Activated CD8-positive, alpha-beta memory T cell treated with anti-CD3 and anti-CD28 coated beads for 4 hours (primary cell): ENCODE data around the gene PLA2G4E.
A peak's percentile ranks its signal among the peaks of the same experiment; 100 is the strongest.

Source experiments
- DNase-seq, 2 donors: peaks; one replicate each; pipeline ENCODE4 v3.0.0-alpha.2; 2020; ENCODE audit warnings: low read depth in 2 of 2

The PLA2G4E gene

DNA sequence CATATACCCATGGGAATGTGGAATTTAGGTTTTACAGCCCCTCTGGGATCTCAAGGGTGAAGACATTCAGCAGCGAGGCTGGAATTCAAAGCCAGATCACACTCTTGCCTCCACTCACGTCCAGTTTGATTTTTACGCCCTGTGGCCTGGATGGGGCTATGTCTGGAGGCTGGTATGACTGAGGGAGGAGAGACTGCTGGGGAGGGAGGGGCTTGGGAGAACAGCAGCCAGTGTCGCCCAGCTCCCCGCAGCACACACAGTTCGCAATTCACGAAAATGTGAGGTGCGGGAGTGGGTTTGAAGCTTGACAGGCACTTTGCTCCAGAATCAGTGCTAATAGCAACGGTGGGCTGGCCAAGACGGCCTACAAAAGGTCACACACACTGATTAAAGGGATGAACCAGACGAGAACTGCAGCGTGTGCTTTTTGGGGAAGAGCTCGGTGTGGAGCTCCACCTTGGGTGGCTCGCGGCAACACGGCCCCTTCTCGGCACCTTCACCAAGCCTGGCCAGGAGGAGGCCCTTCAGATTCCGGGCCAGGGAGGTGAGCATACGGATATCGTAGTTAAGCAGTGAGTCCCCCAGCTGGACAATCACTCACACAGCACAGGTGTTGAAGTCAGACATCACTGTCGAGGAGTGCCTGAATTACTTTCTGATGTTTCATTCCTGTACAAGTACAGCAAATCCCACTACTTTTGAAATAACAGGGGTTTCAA lies 64.9 kb downstream of the PLA2G4E start:
- DNase-seq, result no peak

GRCh38 chr15:41955100-41955499 lies 65.7 kb downstream of the PLA2G4E start:
- no peak for DNase-seq

DNA sequence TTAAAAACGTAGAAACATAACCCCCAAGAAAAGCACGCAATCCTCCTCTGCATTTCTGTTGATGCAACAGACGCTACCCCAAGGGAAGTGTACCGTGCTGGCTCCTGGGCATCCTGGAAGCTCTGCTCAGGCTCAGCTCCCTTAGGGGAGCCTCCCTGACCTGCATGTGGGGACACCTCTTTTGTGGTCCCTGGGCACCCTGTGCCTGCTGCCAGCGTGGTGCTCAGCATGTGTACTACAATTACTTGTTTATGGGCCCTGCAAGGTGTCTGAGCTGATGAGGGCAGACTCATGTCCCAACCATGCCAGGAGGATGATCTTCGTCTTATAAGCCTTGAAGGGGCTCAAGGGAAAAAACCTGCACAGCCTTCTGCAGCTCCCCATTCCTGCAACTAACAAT lies 66.8 kb downstream of the PLA2G4E start:
- no peak for DNase-seq

DNA sequence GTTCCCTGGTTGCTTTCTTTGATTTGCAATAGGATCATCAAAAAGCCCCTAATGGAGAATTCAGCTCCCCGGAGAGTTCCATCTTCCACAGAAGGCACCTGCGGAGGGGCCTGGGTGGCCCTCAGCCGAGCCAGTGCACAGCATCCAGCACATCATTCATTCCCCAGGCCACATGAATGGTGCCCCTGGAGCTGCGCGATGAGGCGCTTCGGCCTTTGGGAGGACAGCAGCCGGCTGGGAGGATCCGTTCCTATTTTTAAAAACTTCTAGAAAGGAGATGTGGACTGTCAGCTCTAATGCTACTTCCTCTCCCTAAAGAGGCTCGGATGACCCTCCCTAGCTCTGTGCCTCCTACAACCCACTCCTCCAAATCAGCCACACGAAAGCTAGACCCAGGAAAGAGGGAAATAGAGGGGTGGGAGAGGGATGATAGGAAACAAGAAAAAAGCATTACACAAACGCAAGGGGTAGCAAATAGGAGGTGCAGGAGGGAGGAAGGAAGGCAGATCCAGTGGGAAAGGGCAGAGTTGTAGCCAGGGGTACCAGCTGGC lies 68.8 kb downstream of the PLA2G4E start:
- DNase-seq, result no peak

DNA sequence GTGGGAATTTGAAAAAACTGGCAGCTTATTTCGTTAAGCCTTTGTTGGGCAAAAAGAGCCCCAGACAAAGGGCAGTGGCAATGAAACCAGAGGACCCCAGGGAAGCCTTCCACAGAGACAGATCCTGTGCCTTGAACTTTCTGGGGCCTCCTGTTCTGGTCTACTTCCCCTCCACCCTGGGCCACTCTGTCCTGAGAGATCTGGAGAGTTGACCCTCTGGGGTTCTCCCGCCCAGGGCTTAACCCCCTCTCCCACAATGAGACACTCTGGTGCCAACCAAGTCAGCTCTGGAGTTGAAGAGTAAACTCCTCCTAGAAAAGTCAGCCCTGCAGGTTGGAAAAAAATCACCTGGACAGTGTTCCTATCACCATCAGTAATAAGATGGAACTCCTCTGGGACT lies 69.3 kb downstream of the PLA2G4E start:
- no peak for DNase-seq

DNA sequence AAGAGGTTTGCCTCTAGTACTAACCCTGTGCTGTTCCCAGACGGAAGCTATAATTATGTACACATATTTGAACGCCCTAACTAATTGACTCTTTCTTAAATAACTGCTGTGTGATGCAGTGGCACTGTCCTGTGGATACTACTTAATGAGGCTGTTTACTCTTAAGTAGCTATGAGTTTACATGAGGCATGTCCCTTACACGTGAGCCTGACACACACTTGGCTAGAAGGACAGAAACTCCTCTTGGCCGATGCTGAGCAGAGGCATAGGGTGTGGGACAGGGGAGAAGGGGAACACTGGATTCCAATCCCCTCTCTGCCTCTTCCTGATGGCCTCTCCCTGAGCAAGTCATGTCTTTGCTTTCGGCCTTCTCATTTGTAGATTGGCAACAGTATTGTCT lies 70.4 kb downstream of the PLA2G4E start:
- no peak for DNase-seq

GRCh38 chr15:41950127-41950483 lies 70.7 kb downstream of the PLA2G4E start:
- no peak for DNase-seq

DNA sequence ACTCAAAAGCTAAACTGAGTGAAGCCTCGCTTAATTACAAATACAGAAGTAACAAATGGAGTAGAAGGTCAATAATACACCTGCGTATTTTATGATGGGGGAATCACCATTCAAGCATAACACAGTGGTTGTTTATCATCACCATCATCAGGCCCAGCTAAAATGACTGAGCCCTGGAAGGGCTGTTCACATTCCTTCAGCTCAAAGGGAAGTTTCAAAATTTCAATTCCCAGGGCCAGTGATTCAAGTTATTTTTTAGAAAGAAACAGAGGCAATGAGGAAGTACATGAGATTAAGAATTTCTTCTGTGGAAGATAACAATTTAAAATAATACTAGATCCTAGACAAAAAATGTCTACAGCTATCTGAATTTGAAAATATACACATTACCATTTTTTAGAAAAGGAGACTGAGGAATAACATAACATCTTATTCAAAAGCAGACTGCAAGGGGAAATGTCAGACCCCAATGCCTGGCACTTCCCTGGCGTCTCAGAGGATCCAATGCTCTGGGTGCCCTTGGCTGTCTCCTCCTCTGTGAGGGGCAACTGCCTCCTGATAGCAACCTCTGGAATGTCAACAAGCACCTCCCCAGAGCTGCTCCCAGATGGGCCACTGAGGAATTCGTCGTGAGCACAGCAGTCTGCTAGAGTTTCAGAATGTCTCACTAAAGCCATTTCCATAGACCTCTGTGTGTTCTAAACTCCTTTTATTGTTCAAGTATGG lies 71.3 kb downstream of the PLA2G4E start:
- no peak for DNase-seq

DNA sequence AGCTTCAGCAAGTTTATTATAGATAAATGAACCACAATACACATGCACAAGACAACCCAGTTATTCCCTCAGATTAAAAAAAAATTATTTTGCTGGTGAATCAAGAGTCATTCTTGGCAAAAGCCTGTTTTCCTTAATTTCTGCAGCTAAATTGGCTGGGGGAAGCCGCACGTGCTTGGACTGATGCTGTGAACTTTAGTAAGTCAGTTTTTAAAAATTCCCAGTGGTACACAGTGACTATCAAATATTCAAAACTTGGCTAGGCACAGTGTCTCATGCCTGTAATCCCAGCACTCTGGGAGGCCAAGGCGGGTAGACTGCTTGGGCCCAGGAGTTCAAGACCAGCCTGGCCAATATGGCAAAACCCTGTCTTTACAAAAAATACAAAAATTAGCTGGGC lies 72.4 kb downstream of the PLA2G4E start:
- DNase-seq, result no peak

DNA sequence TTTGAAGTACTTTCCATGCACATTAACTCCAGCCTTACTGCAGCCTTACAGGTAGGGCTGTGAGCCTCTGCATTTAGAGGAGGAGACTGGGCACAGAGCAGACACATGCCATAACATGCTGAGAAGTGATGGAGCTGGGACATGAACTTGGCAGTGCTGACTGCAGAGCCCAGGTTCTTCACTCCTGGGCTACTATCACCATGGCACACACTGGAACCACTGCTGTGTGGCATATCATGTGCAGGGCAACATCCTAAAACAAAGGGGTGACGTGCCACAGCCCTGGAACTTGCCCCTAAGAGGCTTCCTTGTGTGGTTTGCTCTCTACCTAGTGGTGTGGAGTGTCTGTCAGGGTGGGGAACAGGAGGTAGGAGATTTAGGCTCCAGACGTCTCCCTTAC lies 73.9 kb downstream of the PLA2G4E start:
- no peak for DNase-seq

- no peak for DNase-seq
Observed at GRCh38 chr15:41945731-41946130, 75.1 kb downstream of the PLA2G4E start.

- no peak for DNase-seq
Observed at GRCh38 chr15:41945221-41945620, 75.6 kb downstream of the PLA2G4E start.

- no peak for DNase-seq
Observed at GRCh38 chr15:41944313-41944940, 76.4 kb downstream of the PLA2G4E start.

DNA sequence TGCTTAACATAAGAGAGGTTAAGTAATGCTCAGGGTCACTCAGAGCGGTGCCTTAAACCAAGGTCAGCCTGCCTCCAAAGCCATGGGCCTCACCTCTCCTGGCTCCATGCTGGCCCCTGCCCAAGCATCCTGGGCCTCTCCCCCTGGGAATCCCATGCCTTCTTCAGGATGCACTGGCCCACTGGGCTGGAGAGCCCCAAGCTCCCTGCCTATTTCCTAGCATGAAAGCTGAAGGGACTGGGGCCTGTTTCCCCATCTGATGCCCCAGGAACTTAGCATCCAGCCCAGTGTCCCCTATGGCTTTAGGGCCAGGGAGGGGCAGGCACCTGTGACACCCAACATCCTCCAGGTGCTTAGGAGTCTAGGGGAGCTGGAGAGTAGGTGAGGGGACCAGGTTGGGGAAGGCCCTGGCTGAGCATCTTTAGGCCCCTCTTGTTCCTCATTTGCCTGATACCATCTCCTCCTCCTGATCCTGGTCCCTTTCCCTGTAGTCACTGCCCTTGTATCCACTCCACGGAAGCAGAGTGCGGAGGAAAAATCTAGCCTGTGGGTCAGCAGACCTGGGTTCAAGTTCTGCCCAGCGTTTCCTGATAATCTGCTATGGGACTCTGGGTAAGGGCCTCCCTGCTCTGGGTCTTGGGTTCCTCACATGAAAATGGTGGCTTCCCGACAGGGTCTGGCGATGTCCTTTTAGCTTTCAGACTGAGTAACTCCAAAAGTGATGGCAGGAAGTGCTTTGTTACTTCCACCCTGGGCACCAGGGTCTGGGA lies 77.1 kb downstream of the PLA2G4E start:
- no peak for DNase-seq

GRCh38 chr15:41942886-41943285 lies 78.0 kb downstream of the PLA2G4E start:
- DNase-seq, result no peak

- DNase-seq, result no peak
Observed at GRCh38 chr15:41941644-41942415, 79.0 kb downstream of the PLA2G4E start.

GRCh38 chr15:41940441-41940857 lies 80.4 kb downstream of the PLA2G4E start:
- DNase-seq, result no peak

DNA sequence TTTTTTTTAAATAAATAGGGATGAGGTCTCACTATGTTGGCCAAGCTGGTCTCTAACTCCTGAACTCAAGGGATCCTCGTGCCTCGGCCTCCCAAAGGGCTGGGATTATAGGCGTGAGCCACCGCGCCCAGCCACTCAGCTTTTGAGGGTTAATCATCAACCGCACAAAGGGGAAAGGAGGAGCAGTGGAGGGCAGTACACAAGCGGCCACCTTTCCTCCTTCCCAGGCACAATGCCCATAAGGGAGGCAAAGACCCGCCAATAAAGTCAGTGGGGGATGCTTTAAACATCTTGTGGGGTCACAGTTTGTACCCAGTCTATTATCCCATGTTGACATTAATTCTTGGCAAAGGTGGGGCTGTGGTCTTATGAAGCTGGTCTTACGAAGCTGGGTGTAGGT lies 80.9 kb downstream of the PLA2G4E start:
- DNase-seq, result no peak

DNA sequence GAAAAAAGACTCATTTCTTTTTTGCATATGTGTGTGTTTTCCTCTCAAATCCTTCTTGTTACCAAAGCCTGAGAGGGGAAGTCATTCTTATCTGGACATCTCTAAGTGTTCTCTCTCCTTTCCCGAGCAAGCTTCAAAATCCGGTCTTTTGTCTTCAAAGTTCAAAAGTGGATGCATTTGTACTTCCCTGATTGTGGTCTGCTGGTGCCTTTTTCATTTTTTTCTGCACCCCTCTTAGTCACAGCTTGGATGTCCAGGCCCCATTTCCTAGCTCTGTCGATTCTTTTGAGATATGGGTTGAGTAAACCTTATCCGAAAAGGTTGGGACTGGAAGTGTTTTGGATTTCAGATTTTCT lies 83.3 kb downstream of the PLA2G4E start:
- no peak for DNase-seq

- peak; percentile 40 to 65 for DNase-seq
Observed at GRCh38 chr15:41936649-41937567, 83.9 kb downstream of the PLA2G4E start.
